Right kidney (tissue), 1 donor: ENCODE data around the gene IGSF3.

Experiments
- DNase-seq: peaks from one replicate; pipeline ENCODE4 v3.0.0-alpha.2; 2016

Gene IGSF3

GRCh38 chr1:116686723-116687352 lies 19.3 kb upstream of the IGSF3 start:
- no peak for DNase-seq

GRCh38 chr1:116686175-116686574 lies 18.6 kb upstream of the IGSF3 start:
- no peak for DNase-seq

GRCh38 chr1:116684575-116684974 lies 17.0 kb upstream of the IGSF3 start:
- DNase-seq = no peak

- DNase-seq = no peak
These were observed 15.2 kb upstream of the IGSF3 start for GRCh38 chr1:116682641-116683221.

GRCh38 chr1:116681343-116681899 lies 13.9 kb upstream of the IGSF3 start:
- no peak for DNase-seq

- DNase-seq = no peak
These were observed 13.2 kb upstream of the IGSF3 start for GRCh38 chr1:116680752-116681151.

GRCh38 chr1:116679828-116680628 lies 12.5 kb upstream of the IGSF3 start:
- no peak for DNase-seq

- no peak for DNase-seq
These were observed 11.7 kb upstream of the IGSF3 start for GRCh38 chr1:116679091-116679827.

- no peak for DNase-seq
These were observed 11.2 kb upstream of the IGSF3 start for GRCh38 chr1:116678732-116679090.

GRCh38 chr1:116677474-116678062 lies 10.0 kb upstream of the IGSF3 start:
- no peak for DNase-seq

GRCh38 chr1:116676291-116676690 lies 8.8 kb upstream of the IGSF3 start:
- DNase-seq = no peak

- no peak for DNase-seq
These were observed 7.2 kb upstream of the IGSF3 start for GRCh38 chr1:116674751-116675150.

- DNase-seq = no peak
These were observed 6.5 kb upstream of the IGSF3 start for GRCh38 chr1:116674011-116674531.

- DNase-seq = no peak
These were observed 4.4 kb upstream of the IGSF3 start for GRCh38 chr1:116671912-116672311.

- no peak for DNase-seq
These were observed 3.7 kb upstream of the IGSF3 start for GRCh38 chr1:116671072-116671760.

- DNase-seq = no peak
These were observed 744 bp upstream of the IGSF3 start for GRCh38 chr1:116668277-116668676.

GRCh38 chr1:116667078-116667574 lies 407 bp downstream of the IGSF3 start:
- DNase-seq = peak; percentile 82

GRCh38 chr1:116666187-116667077 lies 1.1 kb downstream of the IGSF3 start:
- peak; percentile 67 for DNase-seq

- no peak for DNase-seq
These were observed 2.6 kb downstream of the IGSF3 start for GRCh38 chr1:116664978-116665371.

GRCh38 chr1:116664366-116664977 lies 3.1 kb downstream of the IGSF3 start:
- no peak for DNase-seq
